H9 (cell line): Measurements from ENCODE around the gene UST. TPM values are rescaled to one million over a fixed set of nuclear protein-coding genes. Genes with fewer than 3 reads are reported as not detected.

Experiments used
- DNase-seq: peaks from one replicate; pipeline ENCODE4 v3.0.0-alpha.2; 2017
- H2AFZ ChIP-seq: one replicate; pipeline ENCODE4 v1.6.1; 2013; ENCODE audit warnings: mild to moderate bottlenecking, low read length, control low read depth, moderate library complexity
- H2AK5ac ChIP-seq: 2 replicates; pipeline ENCODE4 v1.6.1; 2013; ENCODE audit warnings: low read length, control low read depth, mixed read lengths; ENCODE audit not compliant: insufficient read length
- H2BK120ac ChIP-seq: one replicate; pipeline ENCODE4 v1.6.1; 2013; ENCODE audit warnings: low read depth, mild to moderate bottlenecking, low read length, control low read depth, inconsistent platforms; ENCODE audit not compliant: poor library complexity, severe bottlenecking
- H2BK12ac ChIP-seq: 2 replicates; pipeline ENCODE4 v1.6.1; 2013; ENCODE audit warnings: low read length, control low read depth, mixed read lengths, low read depth; ENCODE audit not compliant: insufficient read length
- H2BK15ac ChIP-seq: 2 replicates; pipeline ENCODE4 v1.6.1; 2013; ENCODE audit warnings: low read depth, low read length, control low read depth
- H2BK20ac ChIP-seq: one replicate; pipeline ENCODE4 v1.6.1; 2013; ENCODE audit warnings: low read depth, mild to moderate bottlenecking, low read length, control low read depth, inconsistent platforms; ENCODE audit not compliant: poor library complexity, severe bottlenecking
- H2BK5ac ChIP-seq: 2 replicates; pipeline ENCODE4 v1.6.1; 2013; ENCODE audit warnings: low read length, control low read depth, mixed read lengths; ENCODE audit not compliant: insufficient read length
- H3K14ac ChIP-seq: 2 replicates; pipeline ENCODE4 v1.6.1; 2013; ENCODE audit warnings: low read length, control low read depth; ENCODE audit not compliant: insufficient read depth
- H3K18ac ChIP-seq: 2 replicates; pipeline ENCODE4 v1.6.1; 2013; ENCODE audit warnings: low read depth, mild to moderate bottlenecking, mixed read lengths, low read length, control low read depth; ENCODE audit not compliant: insufficient read length
- H3K23ac ChIP-seq: 2 replicates; pipeline ENCODE4 v1.6.1; 2013; ENCODE audit warnings: low read length, control low read depth, mixed read lengths, low read depth; ENCODE audit not compliant: insufficient read length
- H3K23me2 ChIP-seq: 2 replicates; pipeline ENCODE4 v1.6.1; 2013; ENCODE audit warnings: low read depth, mild to moderate bottlenecking, mixed read lengths, low read length, control low read depth; ENCODE audit not compliant: insufficient read length, poor library complexity, severe bottlenecking
- H3K27ac ChIP-seq: 2 replicates; pipeline ENCODE4 v1.5.1; 2013; ENCODE audit warnings: low read length, control low read depth, mixed read lengths, low read depth; ENCODE audit not compliant: insufficient read length
- H3K27me3 ChIP-seq: 2 replicates; pipeline ENCODE4 v1.6.1; 2013; ENCODE audit warnings: low read length, control low read depth, inconsistent platforms; ENCODE audit not compliant: insufficient read depth
- H3K4ac ChIP-seq: 2 replicates; pipeline ENCODE4 v1.6.1; 2013; ENCODE audit warnings: low read depth, mild to moderate bottlenecking, control low read depth, inconsistent platforms, low read length, moderate library complexity
- H3K4me1 ChIP-seq: 2 replicates; pipeline ENCODE4 v1.6.1; 2013; ENCODE audit warnings: low read length, control low read depth, inconsistent platforms; ENCODE audit not compliant: insufficient read depth
- H3K4me2 ChIP-seq: 2 replicates; pipeline ENCODE4 v1.6.1; 2013; ENCODE audit warnings: low read length, control low read depth, mixed read lengths; ENCODE audit not compliant: insufficient read length, insufficient read depth
- H3K56ac ChIP-seq: 2 replicates; pipeline ENCODE4 v1.6.1; 2013; ENCODE audit warnings: low read depth, mild to moderate bottlenecking, mixed read lengths, low read length, control low read depth; ENCODE audit not compliant: insufficient read length
- H3K79me1 ChIP-seq: 2 replicates; pipeline ENCODE4 v1.6.1; 2013; ENCODE audit warnings: low read depth, mild to moderate bottlenecking, moderate library complexity, low read length, control low read depth, inconsistent platforms; ENCODE audit not compliant: insufficient read depth, poor library complexity, severe bottlenecking
- H3K79me2 ChIP-seq: 2 replicates; pipeline ENCODE4 v1.6.1; 2013; ENCODE audit warnings: low read length, control low read depth, inconsistent platforms; ENCODE audit not compliant: insufficient read depth
- H3K9ac ChIP-seq: 2 replicates; pipeline ENCODE4 v1.6.1; 2013; ENCODE audit warnings: low read length, control low read depth, mixed read lengths; ENCODE audit not compliant: insufficient read length; ENCODE audit errors: extremely low read depth
- H3K9me3 ChIP-seq: one replicate; pipeline ENCODE4 v1.6.1; 2013; ENCODE audit warnings: low read depth, low read length, inconsistent platforms; ENCODE audit not compliant: control insufficient read depth
- H3T11ph ChIP-seq: one replicate; pipeline ENCODE4 v1.6.1; 2013; ENCODE audit warnings: mild to moderate bottlenecking, low read length, control low read depth, inconsistent platforms
- H4K20me1 ChIP-seq: one replicate; pipeline ENCODE4 v1.6.1; 2013; ENCODE audit not compliant: control insufficient read depth, insufficient read length, insufficient read depth
- H4K5ac ChIP-seq: 2 replicates; pipeline ENCODE4 v1.6.1; 2013; ENCODE audit warnings: low read depth, mild to moderate bottlenecking, mixed read lengths, low read length, control low read depth; ENCODE audit not compliant: insufficient read length
- H4K8ac ChIP-seq: replicated peaks from 2 replicates; pipeline ENCODE4 v1.6.1; 2013; ENCODE audit warnings: low read length, control low read depth, mixed read lengths, low read depth; ENCODE audit not compliant: insufficient read length
- H4K91ac ChIP-seq: 2 replicates; pipeline ENCODE4 v1.6.1; 2013; ENCODE audit warnings: low read depth, mild to moderate bottlenecking, moderate library complexity, mixed read lengths, low read length, control low read depth; ENCODE audit not compliant: insufficient read length
- H3K27ac Mint-ChIP-seq, 3 experiments: 2 replicates in 2 of 3; 3 replicates in 1 of 3; pipeline ENCODE4 v1.8.0; 2020 to 2021; ENCODE audit warnings: mixed read lengths in 3 of 3, mild to moderate bottlenecking in 1 of 3, moderate library complexity in 1 of 3
- H3K27me3 Mint-ChIP-seq: 2 replicates; pipeline ENCODE4 v1.8.0; 2021; ENCODE audit warnings: low read depth, mild to moderate bottlenecking, moderate library complexity, mixed read lengths
- H3K36me3 Mint-ChIP-seq, 3 experiments: 2 replicates in 2 of 3; 3 replicates in 1 of 3; pipeline ENCODE4 v1.8.0; 2020 to 2021; ENCODE audit warnings: low read depth in 3 of 3, mixed read lengths in 3 of 3; ENCODE audit not compliant: insufficient read depth in 1 of 3
- H3K4me1 Mint-ChIP-seq, 2 experiments: 2 replicates each; pipeline ENCODE4 v1.8.0; 2020; ENCODE audit warnings: mixed read lengths in 2 of 2
- H3K4me3 Mint-ChIP-seq, 2 experiments: 2 replicates in 1 of 2; 3 replicates in 1 of 2; pipeline ENCODE4 v1.8.0; 2020 to 2021; ENCODE audit warnings: mild to moderate bottlenecking in 2 of 2, mixed read lengths in 2 of 2, moderate library complexity in 1 of 2
- H3K9me3 Mint-ChIP-seq, 2 experiments: 2 replicates in 1 of 2; 3 replicates in 1 of 2; pipeline ENCODE4 v1.8.0; 2020; ENCODE audit warnings: mild to moderate bottlenecking in 2 of 2, mixed read lengths in 2 of 2, moderate library complexity in 1 of 2
- CTCF ChIP-seq: fragments of 200-600 bp; sonication (generic); conservative IDR thresholded peaks from 3 replicates; pipeline ENCODE4 v1.8.0; 2021; ENCODE audit warnings: antibody characterized with exemption, mild to moderate bottlenecking
- WGBS: extraction: QIAGEN DNeasy Blood & Tissue Kit; methylation state at CpG from one replicate; pipeline ENCODE4 v1.1.7; 2013; ENCODE audit warnings: missing lambda C conversion rate, low lambda C conversion rate, mixed read lengths; ENCODE audit not compliant: insufficient read length; ENCODE audit errors: extremely low coverage; 5-methylcytosine and 5-hydroxymethylcytosine counted together
- total RNA-seq: library from RNA; stranded (reverse); gene quantifications from 2 replicates; pipeline ENCODE4 v1.2.1, GENCODE V29; 2021

The UST gene
- total RNA-seq, 1 experiment from 2014 or later = 14.4 TPM

- Histone ChIP-seq H4K20me1 (no peaks in the 10 kb centered on the region), H3K56ac (no peak overlapping the region), H2BK120ac (no peak overlapping the region), H3K18ac (no peak overlapping the region), H3K27me3 (no peaks in the 10 kb centered on the region), H3K23ac (no peak overlapping the region), H3K4ac (no peak overlapping the region), H3T11ph (no peak overlapping the region), H3K27ac (no peak overlapping the region), H4K5ac (no peak overlapping the region), H4K8ac (no peak overlapping the region), H2BK15ac (no peak overlapping the region), H3K9me3 (no peaks in the 10 kb centered on the region), H3K9ac (no peak overlapping the region), H3K79me1 (peaks cover 3% of the 10 kb centered on the region), H2BK5ac (no peak overlapping the region), H2BK20ac (no peak overlapping the region), H4K91ac (no peak overlapping the region), H2BK12ac (no peak overlapping the region), H3K4me2 (no peak overlapping the region), H2AK5ac (no peak overlapping the region), H3K4me1 (peaks cover 9% of the 10 kb centered on the region; the same call in 1 of the 2 replicates), H3K79me2 (no peaks in the 10 kb centered on the region; the same call in 1 of the 2 replicates), H2AFZ (no peak overlapping the region), H3K14ac (no peak overlapping the region), H3K23me2 (no peaks in the 10 kb centered on the region)
- Mint-ChIP-seq H3K4me1 (peaks cover 9 to 11% of the 10 kb centered on the region in 2 experiments), H3K27me3 (no peaks in the 10 kb centered on the region), H3K36me3 (peaks cover 0 to 10% (median 9%) of the 10 kb centered on the region in 3 experiments; a peak in 3 of 7 replicates), H3K4me3 (no peak overlapping the region), H3K27ac (no peak overlapping the region), H3K9me3 (no peaks in the 10 kb centered on the region)
- DNase-seq = no peak
- WGBS = no CpG with 5 or more reads among the region's 1 CpG
- no peak for TF ChIP-seq CTCF
Measured at GRCh38 chr6:148943451-148943850, 196.6 kb downstream of the UST start.
